HFFc6 (cell line): ENCODE measurements around the gene BIRC2. TPM values are rescaled to one million over a fixed set of nuclear protein-coding genes. Genes with fewer than 3 reads are reported as not detected.
"Not testable (repeated sequence)": the region's sequence is repeated elsewhere in the genome, so short reads cannot be mapped to it uniquely, and the experiment has no call there.

ENCODE experiments used
- DNase-seq: peaks from one replicate; pipeline ENCODE4 v3.0.0-alpha.2; 2018
- H3K27ac Mint-ChIP-seq: 2 replicates; pipeline ENCODE4 v1.8.0; 2020; ENCODE audit warnings: mild to moderate bottlenecking, mixed read lengths
- H3K27me3 Mint-ChIP-seq: 2 replicates; pipeline ENCODE4 v1.8.0; 2021; ENCODE audit warnings: mild to moderate bottlenecking, moderate library complexity, mixed read lengths; ENCODE audit not compliant: insufficient read depth
- H3K36me3 Mint-ChIP-seq: 2 replicates; pipeline ENCODE4 v1.8.0; 2021; ENCODE audit warnings: low read depth, mixed read lengths
- H3K4me1 Mint-ChIP-seq: 2 replicates; pipeline ENCODE4 v1.8.0; 2020; ENCODE audit warnings: low read depth, mixed read lengths
- H3K4me3 Mint-ChIP-seq: 2 replicates; pipeline ENCODE4 v1.8.0; 2020; ENCODE audit warnings: mild to moderate bottlenecking, moderate library complexity, mixed read lengths
- H3K9me3 Mint-ChIP-seq: 2 replicates; pipeline ENCODE4 v1.8.0; 2020; ENCODE audit warnings: mild to moderate bottlenecking, mixed read lengths
- CTCF ChIP-seq: fragments of 200-600 bp; sonication (generic); IDR thresholded peaks from 2 replicates; pipeline ENCODE4 v1.5.0; 2021; ENCODE audit warnings: antibody characterized with exemption, mild to moderate bottlenecking
- total RNA-seq, 6 experiments: library from RNA; stranded (reverse); fragmentation: NEBNext Ultra II Directional; extraction: Animal tissue kit (Norgen Biotek cat#: 25700); gene quantifications; 2 replicates in 1 of 6; 3 replicates in 5 of 6; pipeline ENCODE4 v1.2.3, GENCODE V29; 2021

The BIRC2 gene
- total RNA-seq, 6 experiments from 2014 or later: 49.5 to 64.6 (median 58.3) TPM

- Mint-ChIP-seq H3K27ac (peak overlapping the region; percentile 28; the same call in 1 of the 2 replicates), H3K4me3 (no peak overlapping the region), H3K4me1 (peaks cover 45% of the 10 kb centered on the region), H3K36me3 (peaks cover 60% of the 10 kb centered on the region), H3K27me3 (peaks cover 2% of the 10 kb centered on the region), H3K9me3 (no peaks in the 10 kb centered on the region)
- no peak for TF ChIP-seq CTCF
- DNase-seq: no peak
Observed at GRCh38 chr11:102361086-102362031, 14.3 kb downstream of the BIRC2 start.

DNA sequence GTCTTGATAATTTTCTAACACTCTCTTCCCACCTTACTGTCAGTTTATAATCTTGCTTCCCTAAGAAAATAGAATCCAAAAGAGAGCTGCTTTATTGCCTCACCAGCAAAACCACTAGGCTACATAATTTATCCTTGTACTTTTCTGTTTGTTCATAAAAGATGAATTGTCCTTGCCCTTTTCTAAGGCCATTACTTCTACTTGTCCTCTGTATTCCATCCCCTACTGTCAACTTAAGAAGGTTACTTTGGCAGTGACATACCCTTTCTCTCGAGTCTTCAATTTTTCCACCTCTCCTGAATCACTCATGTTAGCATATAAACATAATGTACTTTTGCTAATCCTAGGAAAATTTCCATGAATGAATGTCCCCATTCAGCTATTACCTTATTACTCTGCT lies 18.0 kb downstream of the BIRC2 start:
- Mint-ChIP-seq H3K9me3 (no peaks in the 10 kb centered on the region), H3K4me1 (peaks cover 20% of the 10 kb centered on the region), H3K27ac (peak overlapping the region; percentile 17), H3K27me3 (no peaks in the 10 kb centered on the region), H3K4me3 (no peak overlapping the region), H3K36me3 (peaks cover 64% of the 10 kb centered on the region)
- TF ChIP-seq CTCF: no peak
- no peak for DNase-seq

- DNase-seq: no peak
- H3K4me3 Mint-ChIP-seq: no peak overlapping the region
- no peak overlapping the region; the same call in 1 of the 2 replicates for H3K27ac Mint-ChIP-seq
- H3K36me3 Mint-ChIP-seq: peaks cover 44% of the 10 kb centered on the region
- no peaks in the 10 kb centered on the region for H3K27me3 Mint-ChIP-seq
- TF ChIP-seq CTCF: peak; percentile 51; the same call in 1 of the 2 replicates
- H3K9me3 Mint-ChIP-seq: no peaks in the 10 kb centered on the region
- no peaks in the 10 kb centered on the region; the same call in 1 of the 2 replicates for H3K4me1 Mint-ChIP-seq
Observed at GRCh38 chr11:102367364-102367763, 20.4 kb downstream of the BIRC2 start.

- Mint-ChIP-seq H3K9me3 (no peaks in the 10 kb centered on the region), H3K4me1 (no peaks in the 10 kb centered on the region; the same call in 1 of the 2 replicates), H3K27me3 (no peaks in the 10 kb centered on the region), H3K27ac (no peak overlapping the region), H3K4me3 (no peak overlapping the region), H3K36me3 (peaks cover 44% of the 10 kb centered on the region)
- no peak for TF ChIP-seq CTCF
- DNase-seq: no peak
Observed at GRCh38 chr11:102368472-102368871, 21.5 kb downstream of the BIRC2 start.

DNA sequence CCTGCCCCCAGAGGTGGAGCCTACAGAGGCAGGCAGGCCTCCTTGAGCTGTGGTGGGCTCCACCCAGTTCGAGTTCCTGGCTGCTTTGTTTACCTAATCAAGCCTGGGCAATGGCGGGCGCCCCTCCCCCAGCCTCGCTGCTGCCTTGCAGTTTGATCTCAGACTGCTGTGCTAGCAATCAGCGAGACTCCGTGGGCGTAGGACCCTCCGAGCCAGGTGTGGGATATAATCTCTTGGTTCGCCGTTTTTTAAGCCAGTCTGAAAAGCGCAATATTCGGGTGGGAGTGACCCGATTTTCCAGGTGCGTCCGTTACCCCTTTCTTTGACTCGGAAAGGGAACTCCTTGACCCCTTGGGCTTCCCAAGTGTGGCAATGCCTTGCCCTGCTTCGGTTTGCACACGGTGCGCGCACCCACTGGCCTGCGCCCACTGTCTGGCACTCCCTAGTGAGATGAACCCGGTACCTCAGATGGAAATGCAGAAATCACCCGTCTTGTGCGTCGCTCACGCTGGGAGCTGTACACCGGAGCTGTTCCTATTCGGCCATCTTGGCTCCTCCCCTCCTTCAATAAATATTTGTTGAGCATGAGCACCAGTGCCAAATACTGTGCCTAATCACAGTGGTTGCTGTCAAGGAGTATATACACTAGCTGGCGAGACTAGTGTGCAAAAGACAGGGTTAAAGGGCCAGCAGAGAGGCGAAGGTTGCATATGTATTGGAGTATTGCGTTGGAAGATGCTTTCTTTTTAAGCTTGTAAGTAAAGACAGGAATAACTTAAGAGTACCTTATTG lies 27.8 kb downstream of the BIRC2 start:
- not testable (repeated sequence) for H3K9me3 Mint-ChIP-seq, H3K27ac Mint-ChIP-seq

More for the DNA sequence above, 27.8 kb downstream of the BIRC2 start:
- H3K27me3 Mint-ChIP-seq, H3K4me1 Mint-ChIP-seq, H3K4me3 Mint-ChIP-seq, DNase-seq: not testable (repeated sequence)
- peaks cover 22% of the 10 kb centered on the region for H3K36me3 Mint-ChIP-seq
